NCI-H1105 treated with DMSO at 0.1 percent for 48 hours (cell line): ENCODE data around the gene FHIT.

Experiments used
- DNase-seq: peaks from one replicate; lab custom pipeline; 2025; lab: John Stamatoyannopoulos, UW

Gene FHIT

GRCh38 chr3:61251174-61251972, at the start of gene FHIT:
Gene FHIT (minus strand): TSS chr3:61251452.
- peak; percentile 77 for DNase-seq

- no peak for DNase-seq
Observed at GRCh38 chr3:61300786-61301185, 49.5 kb upstream of the FHIT start.

GRCh38 chr3:61300006-61300380, 48.7 kb upstream of the FHIT start:
- DNase-seq = no peak

- DNase-seq = no peak
Observed at GRCh38 chr3:61299343-61300005, 48.2 kb upstream of the FHIT start.

GRCh38 chr3:61297821-61298220, 46.6 kb upstream of the FHIT start:
- no peak for DNase-seq

- DNase-seq = no peak
Observed at GRCh38 chr3:61288446-61288845, 37.2 kb upstream of the FHIT start.

GRCh38 chr3:61283876-61284275, 32.6 kb upstream of the FHIT start:
- no peak for DNase-seq

- DNase-seq = no peak
Observed at GRCh38 chr3:61278713-61279112, 27.5 kb upstream of the FHIT start.

GRCh38 chr3:61277411-61277810, 26.2 kb upstream of the FHIT start:
- DNase-seq = no peak

GRCh38 chr3:61269435-61269834, 18.2 kb upstream of the FHIT start:
- no peak for DNase-seq

- no peak for DNase-seq
Observed at GRCh38 chr3:61268644-61269043, 17.4 kb upstream of the FHIT start.

GRCh38 chr3:61264281-61264680, 13.0 kb upstream of the FHIT start:
- no peak for DNase-seq

- no peak for DNase-seq
Observed at GRCh38 chr3:61257148-61257547, 5.9 kb upstream of the FHIT start.

- no peak for DNase-seq
Observed at GRCh38 chr3:61253756-61254155, 2.5 kb upstream of the FHIT start.

- DNase-seq = no peak
Observed at GRCh38 chr3:61252836-61253235, 1.6 kb upstream of the FHIT start.

- DNase-seq = no peak
Observed at GRCh38 chr3:61250784-61251173, 473 bp downstream of the FHIT start.

- DNase-seq = no peak
Observed at GRCh38 chr3:61248496-61248895, 2.8 kb downstream of the FHIT start.

GRCh38 chr3:61247191-61247590, 4.1 kb downstream of the FHIT start:
- no peak for DNase-seq

GRCh38 chr3:61239871-61240270, 11.4 kb downstream of the FHIT start:
- no peak for DNase-seq

GRCh38 chr3:61237858-61238257, 13.4 kb downstream of the FHIT start:
- no peak for DNase-seq

- DNase-seq = no peak
Observed at GRCh38 chr3:61236556-61236955, 14.7 kb downstream of the FHIT start.

GRCh38 chr3:61233746-61234145, 17.5 kb downstream of the FHIT start:
- no peak for DNase-seq

GRCh38 chr3:61231693-61232092, 19.6 kb downstream of the FHIT start:
- no peak for DNase-seq

- DNase-seq = no peak
Observed at GRCh38 chr3:61227799-61228198, 23.5 kb downstream of the FHIT start.
